ENCODE results near the gene CXCL12.
A peak's percentile ranks its signal among the peaks of the same experiment; 100 is the strongest.

The CXCL12 gene

DNA sequence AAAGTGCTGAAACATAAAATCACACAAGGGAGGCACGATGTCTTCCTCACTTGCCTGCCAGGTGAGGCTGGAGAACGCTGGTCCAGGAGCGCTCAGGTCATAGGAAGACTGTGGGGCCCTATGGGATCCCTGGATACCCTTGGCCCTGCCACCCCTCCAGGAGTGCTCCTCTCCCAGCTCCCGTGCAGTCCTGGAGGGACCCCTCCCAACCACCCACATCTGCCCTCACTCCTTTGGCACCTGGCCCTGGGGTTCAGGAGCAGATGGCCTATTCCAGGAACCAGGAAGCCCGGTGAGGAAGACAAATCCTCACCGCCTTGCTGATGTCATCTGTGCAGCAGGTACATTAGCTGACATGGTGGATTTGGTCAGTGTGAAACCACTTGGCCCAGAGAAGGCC lies 3.7 kb upstream of the CXCL12 start:
- Histone ChIP-seq H3K27me3 (no peaks in the 10 kb centered on the region), H3K27ac (no peak overlapping the region), H3K4me3 (no peak overlapping the region), H3K4me1 (peaks cover 0 to 46% (median 31%) of the 10 kb centered on the region in 4 donors), H3K36me3 (no peaks in the 10 kb centered on the region), H3K9me3 (no peaks in the 10 kb centered on the region)
- TF ChIP-seq, protein P1, sequence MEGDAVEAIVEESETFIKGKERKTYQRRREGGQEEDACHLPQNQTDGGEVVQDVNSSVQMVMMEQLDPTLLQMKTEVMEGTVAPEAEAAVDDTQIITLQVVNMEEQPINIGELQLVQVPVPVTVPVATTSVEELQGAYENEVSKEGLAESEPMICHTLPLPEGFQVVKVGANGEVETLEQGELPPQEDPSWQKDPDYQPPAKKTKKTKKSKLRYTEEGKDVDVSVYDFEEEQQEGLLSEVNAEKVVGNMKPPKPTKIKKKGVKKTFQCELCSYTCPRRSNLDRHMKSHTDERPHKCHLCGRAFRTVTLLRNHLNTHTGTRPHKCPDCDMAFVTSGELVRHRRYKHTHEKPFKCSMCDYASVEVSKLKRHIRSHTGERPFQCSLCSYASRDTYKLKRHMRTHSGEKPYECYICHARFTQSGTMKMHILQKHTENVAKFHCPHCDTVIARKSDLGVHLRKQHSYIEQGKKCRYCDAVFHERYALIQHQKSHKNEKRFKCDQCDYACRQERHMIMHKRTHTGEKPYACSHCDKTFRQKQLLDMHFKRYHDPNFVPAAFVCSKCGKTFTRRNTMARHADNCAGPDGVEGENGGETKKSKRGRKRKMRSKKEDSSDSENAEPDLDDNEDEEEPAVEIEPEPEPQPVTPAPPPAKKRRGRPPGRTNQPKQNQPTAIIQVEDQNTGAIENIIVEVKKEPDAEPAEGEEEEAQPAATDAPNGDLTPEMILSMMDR (IDR thresholded peaks at IDR 0.05): no peak
- intact Hi-C loops (cut with DNase I; ENCODE audit: low total_unique reads): loop anchor here (5.0 to 10.0 kb wide), 2 partner anchors 334 to 696 kb away; no protein-coding TSS in a partner anchor
- peak in 1 of 2 donors; percentile 17 for DNase-seq

DNA sequence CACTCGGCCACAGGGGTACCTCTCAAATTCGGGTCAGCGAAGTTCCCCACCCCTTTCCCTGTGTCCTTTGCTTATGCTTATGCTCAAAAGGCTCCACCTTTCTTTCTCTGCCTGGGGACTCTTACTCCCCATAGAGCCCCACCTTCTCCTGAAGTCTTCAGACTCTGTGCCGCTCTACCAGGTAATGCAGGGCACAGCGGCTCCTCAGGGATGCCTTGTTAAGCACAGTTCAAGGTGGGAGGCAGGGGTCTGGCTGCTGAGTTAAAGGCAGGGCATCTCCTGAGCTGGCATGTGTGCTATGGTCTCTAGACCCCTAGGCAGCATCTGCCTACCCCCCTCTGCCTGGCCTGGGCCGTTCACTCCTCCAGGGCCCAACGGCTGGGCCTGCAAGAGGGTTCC lies 3.0 kb upstream of the CXCL12 start:
- TF ChIP-seq, protein P1 (IDR thresholded peaks at IDR 0.05): no peak
- H3K27me3 ChIP-seq: no peaks in the 10 kb centered on the region
- intact Hi-C loops (cut with DNase I; ENCODE audit: low total_unique reads): loop anchor here (2.0 to 10.0 kb wide), 3 partner anchors 333 to 696 kb away; no protein-coding TSS in a partner anchor

DNA sequence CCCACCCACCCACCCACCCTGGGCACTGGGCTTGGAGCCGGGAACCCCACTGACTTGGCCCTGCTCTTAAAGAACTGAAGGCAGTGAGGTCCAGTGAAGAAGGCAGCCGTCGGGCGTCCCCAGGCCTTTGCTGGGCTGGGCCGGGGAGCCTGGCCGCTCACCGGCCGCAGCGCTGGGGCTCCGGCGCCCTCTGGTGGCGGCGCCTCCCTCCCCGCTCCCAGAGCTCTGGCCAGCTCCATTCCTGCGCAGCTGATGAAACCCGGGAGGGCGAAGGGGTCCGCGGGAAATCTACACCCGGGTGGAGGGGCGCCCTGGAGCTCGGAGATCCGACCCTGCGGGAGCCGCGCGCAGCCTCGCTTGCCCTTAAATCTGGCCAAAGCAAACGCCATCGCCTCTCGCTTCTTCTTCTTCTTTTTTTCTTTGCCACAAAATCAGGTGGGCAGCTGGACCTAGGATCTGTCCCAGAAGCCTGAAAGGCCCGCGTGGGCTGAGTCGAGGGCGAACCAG lies 1.7 kb upstream of the CXCL12 start:
- peak; percentile 44 to 77 for DNase-seq
- Histone ChIP-seq H3K9me3 (no peaks in the 10 kb centered on the region), H3K4me3 (no peak overlapping the region), H3K27ac (no peak overlapping the region), H3K27me3 (no peaks in the 10 kb centered on the region), H3K36me3 (no peaks in the 10 kb centered on the region), H3K4me1 (peaks cover 0 to 65% (median 43%) of the 10 kb centered on the region in 4 donors)
- intact Hi-C loops (cut with DNase I; ENCODE audit: low total_unique reads): loop anchor here (1.0 to 10.0 kb wide), 4 partner anchors 332 to 715 kb away; no protein-coding TSS in a partner anchor
- TF ChIP-seq, protein P1 (IDR thresholded peaks at IDR 0.05): peak; percentile 92 to 93

More for the DNA sequence above, 3.0 kb upstream of the CXCL12 start:
- Histone ChIP-seq H3K9me3 (no peaks in the 10 kb centered on the region), H3K4me1 (peaks cover 0 to 54% (median 39%) of the 10 kb centered on the region in 4 donors), H3K27ac (no peak overlapping the region), H3K36me3 (no peaks in the 10 kb centered on the region), H3K4me3 (no peak overlapping the region)
- peak in 1 of 2 donors; percentile 15 for DNase-seq

DNA sequence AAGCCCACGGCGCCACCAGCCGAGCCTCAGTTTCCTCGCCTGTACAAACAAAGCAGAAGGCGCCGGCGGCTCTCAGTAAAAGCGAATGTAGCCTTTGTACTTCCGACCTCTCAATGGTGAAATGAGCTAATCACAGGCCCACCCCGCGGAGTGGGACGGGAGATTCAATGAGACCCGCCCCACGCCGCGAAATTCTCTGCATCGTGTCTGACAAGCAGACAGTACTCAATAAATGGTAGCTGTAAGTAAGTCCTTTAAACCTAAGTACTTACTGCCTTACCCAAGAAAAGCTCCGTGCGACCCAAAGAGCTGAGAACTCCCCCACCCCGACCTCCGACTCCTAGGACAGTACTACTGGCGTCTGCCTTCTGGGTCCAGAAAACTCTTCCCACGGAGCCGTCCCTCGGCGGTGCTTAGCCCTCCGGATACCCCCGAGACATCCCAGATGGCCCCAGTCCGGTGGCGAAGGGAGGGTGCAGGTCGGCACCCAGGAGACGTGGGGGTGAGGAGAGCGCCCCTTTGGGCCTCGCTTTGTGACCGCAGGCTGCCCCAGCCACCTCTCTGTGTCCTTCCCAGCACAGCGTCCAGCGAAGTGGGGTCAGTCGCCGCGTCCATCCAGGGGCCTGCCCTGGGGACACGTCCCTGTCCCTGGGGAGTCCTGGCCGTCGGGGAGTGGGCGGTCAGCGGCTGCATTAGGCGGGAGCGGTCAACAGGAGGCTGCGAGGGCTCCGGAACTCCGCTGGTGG lies 972 bp upstream of the CXCL12 start:
- intact Hi-C loops (cut with DNase I; ENCODE audit: low total_unique reads): loop anchor here (1.0 to 10.0 kb wide), 4 partner anchors 331 to 715 kb away; no protein-coding TSS in a partner anchor
- Histone ChIP-seq H3K4me1 (peaks cover 0 to 63% (median 42%) of the 10 kb centered on the region in 4 donors), H3K27ac (no peak overlapping the region)

DNA sequence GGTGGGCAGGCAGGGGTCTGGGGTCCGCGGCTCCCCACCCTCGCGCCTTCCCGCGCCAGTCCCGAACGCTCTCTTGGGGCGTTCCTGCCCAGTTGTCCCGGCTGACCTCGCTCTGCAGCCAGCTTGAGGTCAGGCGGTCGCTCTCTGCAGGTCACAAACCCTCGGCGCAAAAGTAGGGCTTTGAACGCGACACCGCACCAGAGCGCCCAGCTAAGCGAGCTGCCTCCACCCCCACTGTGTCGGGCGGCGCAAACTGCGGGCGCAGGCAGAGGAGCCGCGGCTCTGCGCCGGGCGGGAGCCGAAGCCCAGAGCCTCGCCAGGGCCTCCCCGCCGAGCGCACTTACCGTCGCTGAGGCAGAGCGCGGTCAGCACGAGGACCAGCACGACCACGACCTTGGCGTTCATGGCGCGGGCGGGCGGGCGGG lies 284 bp downstream of the CXCL12 start:
- Histone ChIP-seq H3K36me3 (peaks cover 0 to under 1% (median 0%) of the 10 kb centered on the region in 3 donors), H3K27me3 (no peaks in the 10 kb centered on the region), H3K4me1 (peaks cover 0 to 51% (median 34%) of the 10 kb centered on the region in 4 donors), H3K27ac (peak overlapping the region; percentile 57 to 66), H3K9me3 (no peaks in the 10 kb centered on the region), H3K4me3 (peak overlapping the region; percentile 69 to 73)
- no peak for DNase-seq
- TF ChIP-seq, protein P1 (IDR thresholded peaks at IDR 0.05): no peak
- intact Hi-C loops (cut with DNase I; ENCODE audit: low total_unique reads): loop anchor here (5.0 to 10.0 kb wide), 3 partner anchors 72 to 692 kb away; no protein-coding TSS in a partner anchor

More for the DNA sequence above, 972 bp upstream of the CXCL12 start:
- DNase-seq: peak; percentile 22 to 68
- TF ChIP-seq, protein P1 (IDR thresholded peaks at IDR 0.05): no peak
- Histone ChIP-seq H3K36me3 (no peaks in the 10 kb centered on the region), H3K9me3 (no peaks in the 10 kb centered on the region), H3K4me3 (peak overlapping the region; percentile 69 to 73), H3K27me3 (no peaks in the 10 kb centered on the region)

All from tibial artery (tissue), 4 donors.